ENCODE results near the gene MRPS35.

The MRPS35 gene

DNA sequence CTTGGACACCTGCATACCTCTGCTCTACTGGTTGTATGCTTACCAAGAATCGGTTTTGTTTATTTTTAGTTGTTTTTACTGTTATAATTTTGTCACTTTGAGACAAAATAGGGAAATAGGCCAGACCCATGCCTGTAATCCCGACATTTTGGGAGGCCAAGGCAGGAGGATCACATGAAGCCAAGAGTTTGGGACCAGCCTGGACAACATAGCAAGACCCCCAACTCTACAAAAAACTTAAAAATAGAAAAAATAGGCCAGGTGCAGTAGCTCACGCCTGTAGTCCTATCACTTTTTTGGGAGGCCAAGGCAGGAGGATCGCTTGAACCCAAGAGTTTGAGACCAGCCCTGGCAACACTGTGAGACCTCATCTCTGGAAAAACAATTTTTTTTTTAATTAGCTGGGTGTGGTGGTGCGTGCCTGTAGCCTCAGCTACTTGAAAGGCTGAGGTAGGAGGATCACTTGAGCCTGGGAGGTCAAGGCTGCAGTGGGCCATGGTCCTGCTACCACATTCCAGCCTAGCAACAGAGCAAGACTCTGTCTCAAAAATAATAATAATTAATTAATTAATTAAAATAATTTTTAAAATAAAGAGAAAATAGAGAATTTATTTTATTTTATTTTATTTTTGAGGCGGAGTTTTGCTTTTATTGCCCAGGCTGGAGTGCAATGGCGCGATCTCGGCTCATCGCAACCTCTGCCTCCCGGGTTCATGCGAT, 1.3 kb upstream of the MRPS35 start:
- Histone ChIP-seq H3K4me3 (ENCODE audit: low read depth, low read length, poor library complexity, severe bottlenecking) (no peak overlapping the region), H3K4me1 (ENCODE audit: insufficient read depth, low read length, severe bottlenecking) (peaks cover 17% of the 10 kb centered on the region), H3K9me2 (ENCODE audit: low read depth, low read length) (no peaks in the 10 kb centered on the region), H3K36me3 (ENCODE audit: insufficient read depth, low read length) (no peaks in the 10 kb centered on the region; the same call in none of the 2 replicates), H3F3A (ENCODE audit: insufficient read depth, low read length) (no peaks in the 10 kb centered on the region), H3K9ac (ENCODE audit: low read length) (no peak overlapping the region), H3K79me2 (ENCODE audit: insufficient read depth, low read length) (peaks cover 29% of the 10 kb centered on the region), H3K27ac (ENCODE audit: low read depth, low read length, poor library complexity, severe bottlenecking) (no peak overlapping the region), H2AFZ (ENCODE audit: low read length) (no peak overlapping the region), H3K9me3 (ENCODE audit: low read length) (no peaks in the 10 kb centered on the region), H4K20me1 (ENCODE audit: insufficient read depth, low read length) (no peaks in the 10 kb centered on the region), H3K27me3 (ENCODE audit: insufficient read depth, low read length) (no peaks in the 10 kb centered on the region), H3K4me2 (ENCODE audit: low read length) (no peak overlapping the region)
- TF ChIP-seq, protein P1, sequence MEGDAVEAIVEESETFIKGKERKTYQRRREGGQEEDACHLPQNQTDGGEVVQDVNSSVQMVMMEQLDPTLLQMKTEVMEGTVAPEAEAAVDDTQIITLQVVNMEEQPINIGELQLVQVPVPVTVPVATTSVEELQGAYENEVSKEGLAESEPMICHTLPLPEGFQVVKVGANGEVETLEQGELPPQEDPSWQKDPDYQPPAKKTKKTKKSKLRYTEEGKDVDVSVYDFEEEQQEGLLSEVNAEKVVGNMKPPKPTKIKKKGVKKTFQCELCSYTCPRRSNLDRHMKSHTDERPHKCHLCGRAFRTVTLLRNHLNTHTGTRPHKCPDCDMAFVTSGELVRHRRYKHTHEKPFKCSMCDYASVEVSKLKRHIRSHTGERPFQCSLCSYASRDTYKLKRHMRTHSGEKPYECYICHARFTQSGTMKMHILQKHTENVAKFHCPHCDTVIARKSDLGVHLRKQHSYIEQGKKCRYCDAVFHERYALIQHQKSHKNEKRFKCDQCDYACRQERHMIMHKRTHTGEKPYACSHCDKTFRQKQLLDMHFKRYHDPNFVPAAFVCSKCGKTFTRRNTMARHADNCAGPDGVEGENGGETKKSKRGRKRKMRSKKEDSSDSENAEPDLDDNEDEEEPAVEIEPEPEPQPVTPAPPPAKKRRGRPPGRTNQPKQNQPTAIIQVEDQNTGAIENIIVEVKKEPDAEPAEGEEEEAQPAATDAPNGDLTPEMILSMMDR (IDR thresholded peaks at IDR 0.05; ENCODE audit: low read length), result no peak
- no peak for TF ChIP-seq EZH2 (IDR thresholded peaks at IDR 0.05; ENCODE audit: borderline replicate concordance, low read length)

DNA sequence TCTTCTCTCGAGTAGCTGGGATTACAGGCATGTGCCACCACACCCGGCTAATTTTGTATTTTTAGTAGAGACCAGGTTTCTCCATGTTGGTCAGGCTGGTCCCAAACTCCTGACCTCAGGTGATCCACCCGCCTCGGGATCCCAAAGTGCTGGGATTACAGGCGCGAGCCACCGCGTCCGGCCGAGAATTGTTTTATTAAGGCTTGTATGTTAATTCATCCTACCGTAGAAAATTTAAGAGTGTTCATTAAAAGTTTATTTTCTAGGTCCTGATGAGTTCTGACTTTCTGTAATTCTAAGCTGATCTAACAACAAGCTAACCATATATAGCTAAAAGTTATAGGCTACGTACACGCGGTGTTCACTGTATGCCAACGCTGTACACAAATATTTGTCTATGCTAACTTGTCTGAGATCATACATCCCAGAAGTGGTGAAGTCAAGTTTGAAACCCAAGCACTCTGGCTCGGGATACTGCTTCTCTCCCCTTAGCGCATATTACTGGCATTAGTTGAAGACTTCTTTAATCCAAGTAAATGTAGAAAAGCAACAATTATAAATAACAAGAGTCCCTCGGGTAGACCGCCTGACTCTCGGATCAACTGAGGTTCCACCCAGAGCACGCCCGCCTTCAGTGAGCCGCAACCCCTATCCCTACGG, 570 bp upstream of the MRPS35 start:
- no peak for TF ChIP-seq EZH2 (IDR thresholded peaks at IDR 0.05; ENCODE audit: borderline replicate concordance, low read length)
- peak overlapping the region; percentile 97 for H3K4me3 ChIP-seq (ENCODE audit: low read depth, low read length, poor library complexity, severe bottlenecking)
- no peak overlapping the region for H3K27ac ChIP-seq (ENCODE audit: low read depth, low read length, poor library complexity, severe bottlenecking)
- H3K4me1 ChIP-seq (ENCODE audit: insufficient read depth, low read length, severe bottlenecking), result peaks cover 17% of the 10 kb centered on the region
- no peaks in the 10 kb centered on the region for H3F3A ChIP-seq (ENCODE audit: insufficient read depth, low read length)
- no peaks in the 10 kb centered on the region for H4K20me1 ChIP-seq (ENCODE audit: insufficient read depth, low read length)
- H3K9me3 ChIP-seq (ENCODE audit: low read length), result no peaks in the 10 kb centered on the region
- H3K9me2 ChIP-seq (ENCODE audit: low read depth, low read length), result no peaks in the 10 kb centered on the region
- H3K27me3 ChIP-seq (ENCODE audit: insufficient read depth, low read length), result no peaks in the 10 kb centered on the region
- H2AFZ ChIP-seq (ENCODE audit: low read length), result peak overlapping the region; percentile 92
- peak overlapping the region; percentile 97 for H3K4me2 ChIP-seq (ENCODE audit: low read length)
- H3K9ac ChIP-seq (ENCODE audit: low read length), result peak overlapping the region; percentile 85
- peaks cover 33% of the 10 kb centered on the region for H3K79me2 ChIP-seq (ENCODE audit: insufficient read depth, low read length)
- H3K36me3 ChIP-seq (ENCODE audit: insufficient read depth, low read length), result no peaks in the 10 kb centered on the region; the same call in none of the 2 replicates

DNA sequence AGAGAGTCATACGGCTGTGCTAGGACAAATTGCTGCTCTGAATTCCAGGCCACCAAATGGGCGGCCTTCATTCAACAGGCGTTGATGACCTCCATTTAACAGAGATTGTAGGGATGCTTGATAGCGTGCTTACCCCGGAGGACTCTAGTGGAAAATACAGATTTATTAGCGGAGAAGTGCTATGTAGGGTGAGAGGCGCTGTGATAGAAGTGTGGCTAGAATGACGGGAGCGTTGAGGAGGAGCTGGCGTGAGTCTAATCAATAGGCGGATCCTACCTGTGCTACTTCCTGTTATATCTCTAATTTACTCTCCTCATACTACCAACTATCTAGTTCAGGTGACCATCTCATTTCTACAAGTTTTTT, 668 bp downstream of the MRPS35 start:
- TF ChIP-seq, protein P1 (IDR thresholded peaks at IDR 0.05; ENCODE audit: low read length), result no peak
- TF ChIP-seq EZH2 (IDR thresholded peaks at IDR 0.05; ENCODE audit: borderline replicate concordance, low read length), result no peak

More for the DNA sequence above, 668 bp downstream of the MRPS35 start:
- Histone ChIP-seq H3K27ac (ENCODE audit: low read depth, low read length, poor library complexity, severe bottlenecking) (peak overlapping the region; percentile 35), H3K79me2 (ENCODE audit: insufficient read depth, low read length) (peaks cover 33% of the 10 kb centered on the region), H4K20me1 (ENCODE audit: insufficient read depth, low read length) (no peaks in the 10 kb centered on the region), H3K9ac (ENCODE audit: low read length) (peak overlapping the region; percentile 85), H3K4me1 (ENCODE audit: insufficient read depth, low read length, severe bottlenecking) (peaks cover 17% of the 10 kb centered on the region), H3K27me3 (ENCODE audit: insufficient read depth, low read length) (no peaks in the 10 kb centered on the region), H3F3A (ENCODE audit: insufficient read depth, low read length) (no peaks in the 10 kb centered on the region), H3K9me2 (ENCODE audit: low read depth, low read length) (no peaks in the 10 kb centered on the region), H3K4me3 (ENCODE audit: low read depth, low read length, poor library complexity, severe bottlenecking) (peak overlapping the region; percentile 97), H2AFZ (ENCODE audit: low read length) (no peak overlapping the region), H3K4me2 (ENCODE audit: low read length) (peak overlapping the region; percentile 97), H3K36me3 (ENCODE audit: insufficient read depth, low read length) (peaks cover 6% of the 10 kb centered on the region), H3K9me3 (ENCODE audit: low read length) (no peaks in the 10 kb centered on the region)
